DMS114 treated with DMSO at 0.1 percent for 48 hours (cell line): ENCODE measurements around the gene TERT.
"Not testable (repeated sequence)": the region's sequence is repeated elsewhere in the genome, so short reads cannot be mapped to it uniquely, and the experiment has no call there.

Source experiments
- DNase-seq: peaks from one replicate; lab custom pipeline; 2025; ENCODE audit not compliant: unreplicated experiment; lab: John Stamatoyannopoulos, UW

Gene TERT

GRCh38 chr5:1294835-1295649 is at the start of gene TERT:
TSS of gene TERT (minus strand) at chr5:1295068. CDS start at chr5:1294989, 79 bp downstream.
- peak; percentile 27 for DNase-seq

DNA sequence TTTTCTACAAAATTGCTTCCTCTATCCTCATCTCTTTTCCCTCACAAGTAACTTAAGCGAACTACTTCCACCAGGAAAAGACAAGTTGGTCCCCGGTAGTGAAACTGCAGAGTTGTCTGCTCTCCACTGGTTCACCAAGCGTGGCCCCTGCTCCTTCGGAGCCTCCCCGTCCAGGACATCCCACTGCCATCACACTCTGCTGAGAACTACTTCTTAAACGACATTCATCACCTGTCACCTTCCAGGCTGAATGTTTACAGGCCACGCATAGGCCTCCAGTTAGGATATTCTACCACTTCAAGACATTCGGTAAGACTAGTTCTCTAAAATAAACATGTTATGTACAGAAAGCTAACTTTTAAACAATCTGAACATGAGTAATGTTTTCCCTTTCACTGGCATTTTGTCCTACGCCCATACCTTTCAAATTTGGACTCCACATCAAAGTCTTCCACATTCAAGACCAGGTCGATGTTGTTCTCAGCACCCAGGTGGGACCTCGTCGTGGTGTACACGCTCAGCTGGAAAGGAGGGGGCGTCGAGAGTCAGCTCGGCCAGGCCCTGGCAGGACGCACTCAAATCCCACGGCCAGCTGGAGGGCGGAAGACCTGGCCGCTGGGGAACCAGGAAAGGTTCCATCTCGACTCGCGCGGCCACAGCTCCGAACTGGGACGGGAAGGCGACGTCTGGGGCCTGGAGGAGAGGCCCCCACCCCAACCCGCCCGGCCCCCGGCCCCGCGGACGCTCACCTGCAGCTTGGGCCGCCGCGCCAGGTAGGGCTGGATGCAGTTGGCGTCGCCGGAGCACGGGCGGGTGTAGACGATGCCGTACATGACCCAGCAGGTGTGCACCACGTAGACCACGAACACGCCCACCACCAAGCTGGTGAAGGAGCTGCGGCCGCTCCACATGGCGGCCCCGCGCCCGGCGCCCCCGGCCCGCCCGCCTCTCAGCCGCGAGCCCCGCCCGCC is 49.3 kb upstream of the TERT start:
- no peak for DNase-seq

DNA sequence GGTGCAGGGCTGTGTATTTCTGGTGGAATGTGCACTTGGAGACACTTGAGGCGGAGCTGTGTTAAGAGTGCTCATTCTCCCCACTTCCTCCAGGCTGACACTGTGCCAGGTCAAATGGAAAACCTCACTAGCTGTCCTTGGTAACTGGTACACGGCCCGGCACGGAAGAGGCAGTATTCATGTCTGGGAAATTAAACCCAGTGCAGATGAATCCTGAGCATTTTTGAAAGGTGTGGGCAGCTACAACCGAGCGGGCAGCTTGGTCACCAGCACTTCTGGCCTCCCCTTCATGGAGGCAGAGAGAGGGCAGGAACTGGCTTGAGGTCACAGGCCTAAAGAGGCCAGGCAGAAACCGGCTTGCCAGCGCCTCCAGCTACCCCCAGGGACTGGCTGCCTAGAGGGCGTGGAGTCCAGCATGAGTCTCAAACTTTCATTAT is 48.5 kb upstream of the TERT start:
- no peak for DNase-seq

DNA sequence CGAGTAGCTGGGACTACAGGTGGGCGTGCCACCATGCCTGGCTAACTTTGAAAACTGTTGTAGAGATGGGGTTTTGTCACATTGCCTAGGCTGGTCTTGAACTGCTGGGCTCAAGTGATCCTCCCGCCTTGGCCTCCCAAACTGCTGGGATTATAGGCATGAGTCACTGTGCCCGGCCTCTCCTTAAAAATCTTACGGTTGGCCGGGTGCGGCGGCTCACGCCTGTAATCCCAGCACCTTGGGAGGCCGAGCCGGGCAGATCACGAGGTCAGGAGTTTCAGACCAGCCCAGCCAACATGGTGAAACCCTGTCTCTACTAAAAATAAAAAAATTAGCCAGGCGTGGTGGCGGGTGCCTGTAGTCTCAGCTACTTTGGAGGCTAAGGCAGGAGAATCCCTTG is 47.8 kb upstream of the TERT start:
- not testable (repeated sequence) for DNase-seq

DNA sequence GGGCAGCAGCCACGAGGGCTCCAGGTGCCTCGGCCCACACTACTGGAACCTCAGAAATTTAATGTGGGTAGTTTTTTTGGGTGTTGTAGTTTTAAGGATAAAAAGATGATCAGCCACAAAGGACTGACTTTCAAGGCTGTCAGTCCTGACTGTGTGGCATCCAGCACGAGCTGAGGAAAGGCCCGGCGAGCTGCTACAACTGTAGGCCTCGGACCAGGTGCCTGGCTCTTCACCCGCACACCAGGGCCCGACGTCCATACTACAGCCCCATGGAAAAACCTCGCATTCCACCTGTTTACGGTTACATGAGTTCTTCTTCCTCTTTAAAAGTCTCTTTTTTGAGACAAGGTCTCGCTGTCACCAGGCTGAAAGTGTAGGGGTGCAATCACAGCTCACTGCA is 47.4 kb upstream of the TERT start:
- DNase-seq: no peak

GRCh38 chr5:1341863-1342262 is 47.0 kb upstream of the TERT start:
- no peak for DNase-seq

DNA sequence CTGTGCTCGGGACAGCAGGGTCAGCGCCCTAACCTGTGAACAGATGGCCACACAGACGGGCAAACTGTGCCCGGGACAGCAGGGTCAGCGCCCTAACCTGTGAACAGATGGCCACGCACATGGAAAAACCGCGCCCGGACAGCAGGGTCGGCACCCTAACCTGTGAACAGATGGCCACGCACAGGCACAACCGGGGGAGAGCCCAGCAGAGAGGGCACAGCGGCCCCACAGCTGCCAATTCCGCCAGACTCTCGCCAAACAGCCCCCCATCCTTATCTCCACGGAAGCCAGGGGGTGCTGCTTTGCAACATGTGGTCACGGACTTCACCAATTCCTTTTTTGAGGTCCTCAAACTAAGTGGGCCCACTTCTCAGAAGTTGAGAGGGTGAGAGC is 44.9 kb upstream of the TERT start:
- DNase-seq: not testable (repeated sequence)

DNA sequence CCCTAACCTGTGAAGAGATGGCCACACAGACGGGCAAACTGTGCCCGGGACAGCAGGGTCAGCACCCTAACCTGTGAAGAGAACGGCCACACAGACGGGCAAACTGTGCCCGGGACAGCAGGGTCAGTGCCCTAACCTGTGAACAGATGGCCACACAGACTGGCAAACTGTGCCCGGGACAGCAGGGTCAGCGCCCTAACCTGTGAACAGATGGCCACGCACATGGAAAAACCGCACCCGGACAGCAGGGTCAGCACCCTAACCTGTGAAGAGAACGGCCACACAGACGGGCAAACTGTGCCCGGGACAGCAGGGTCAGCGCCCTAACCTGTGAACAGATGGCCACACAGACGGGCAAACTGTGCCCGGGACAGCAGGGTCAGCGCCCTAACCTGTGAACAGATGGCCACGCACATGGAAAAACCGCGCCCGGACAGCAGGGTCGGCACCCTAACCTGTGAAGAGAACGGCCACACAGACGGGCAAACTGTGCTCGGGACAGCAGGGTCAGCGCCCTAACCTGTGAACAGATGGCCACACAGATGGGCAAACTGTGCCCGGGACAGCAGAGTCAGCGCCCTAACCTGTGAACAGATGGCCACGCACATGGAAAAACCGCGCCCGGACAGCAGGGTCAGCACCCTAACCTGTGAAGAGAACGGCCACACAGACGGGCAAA is 44.4 kb upstream of the TERT start:
- not testable (repeated sequence) for DNase-seq

DNA sequence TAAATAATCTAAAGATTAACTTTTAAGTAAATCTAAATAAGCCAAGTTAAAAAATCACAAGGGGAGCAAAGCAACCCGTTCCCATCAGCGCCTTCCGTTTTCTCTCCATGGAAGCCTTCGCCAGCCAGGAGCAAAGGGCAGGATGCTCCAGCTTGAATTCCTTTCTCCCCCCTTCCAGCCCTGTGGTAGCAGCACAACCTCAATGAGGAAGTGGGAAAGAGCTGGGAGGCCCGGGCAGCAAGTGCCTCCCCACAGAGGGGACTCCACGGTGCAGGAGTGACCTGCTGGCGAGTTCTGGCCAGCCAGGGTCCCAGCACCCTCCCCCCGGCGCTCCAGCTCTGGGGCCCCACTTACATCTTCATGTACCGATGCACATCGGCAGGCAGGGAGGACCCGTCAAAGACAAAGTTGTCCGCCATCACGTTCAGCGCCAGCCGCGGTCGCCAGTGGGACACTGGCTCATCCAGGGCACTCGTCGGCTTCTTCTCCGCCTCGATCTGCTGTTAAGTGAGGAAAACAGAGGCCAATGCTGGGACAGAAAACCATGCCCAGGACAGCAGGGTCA is 43.7 kb upstream of the TERT start:
- DNase-seq: no peak

DNA sequence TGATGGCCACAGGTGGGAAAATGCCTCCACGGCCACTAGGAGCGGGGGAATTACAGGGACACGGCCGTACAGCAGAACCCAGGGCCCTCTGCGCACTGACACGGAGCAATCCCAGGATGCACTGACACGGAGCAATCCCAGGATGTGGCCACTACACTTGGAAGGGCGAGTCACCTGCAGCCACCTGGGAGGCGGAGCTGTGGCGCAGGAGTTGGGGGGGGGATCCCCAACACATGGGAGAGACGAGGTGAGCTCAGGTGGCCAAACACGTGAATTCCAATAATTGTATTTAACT is 43.3 kb upstream of the TERT start:
- no peak for DNase-seq

DNA sequence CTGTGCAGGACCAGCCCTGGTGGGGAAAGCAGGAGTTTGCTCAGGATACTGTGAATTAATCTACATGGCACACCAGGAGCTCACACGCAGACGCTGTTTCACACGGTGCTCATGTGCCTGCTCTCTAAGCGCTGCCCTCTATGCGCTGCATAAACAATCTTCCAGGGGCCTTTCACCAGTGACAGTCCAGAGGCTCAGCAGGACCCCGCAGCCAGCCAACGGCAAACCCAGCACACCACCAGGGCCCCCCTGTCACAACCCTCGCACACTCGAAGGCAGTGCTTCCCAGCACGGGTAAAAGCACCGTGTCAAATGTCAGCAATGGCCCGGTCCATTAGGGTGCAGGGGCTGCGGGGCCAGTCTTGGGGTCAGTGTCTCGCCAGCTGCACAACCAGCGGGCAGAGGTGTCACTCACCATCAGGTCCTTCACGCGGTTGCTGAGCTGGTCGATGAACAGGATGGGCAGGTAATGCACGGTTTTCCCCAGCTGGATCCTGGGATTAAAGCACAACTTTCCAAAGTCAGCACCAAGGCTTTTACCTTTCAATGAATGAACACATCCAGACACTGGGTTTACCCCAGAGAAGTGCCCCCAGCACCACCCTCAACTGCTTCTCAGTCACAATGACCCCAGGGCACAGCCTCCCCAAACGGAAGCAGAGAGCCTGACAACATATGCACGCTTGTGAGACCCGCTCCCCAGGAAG is 42.8 kb upstream of the TERT start:
- DNase-seq: no peak

DNA sequence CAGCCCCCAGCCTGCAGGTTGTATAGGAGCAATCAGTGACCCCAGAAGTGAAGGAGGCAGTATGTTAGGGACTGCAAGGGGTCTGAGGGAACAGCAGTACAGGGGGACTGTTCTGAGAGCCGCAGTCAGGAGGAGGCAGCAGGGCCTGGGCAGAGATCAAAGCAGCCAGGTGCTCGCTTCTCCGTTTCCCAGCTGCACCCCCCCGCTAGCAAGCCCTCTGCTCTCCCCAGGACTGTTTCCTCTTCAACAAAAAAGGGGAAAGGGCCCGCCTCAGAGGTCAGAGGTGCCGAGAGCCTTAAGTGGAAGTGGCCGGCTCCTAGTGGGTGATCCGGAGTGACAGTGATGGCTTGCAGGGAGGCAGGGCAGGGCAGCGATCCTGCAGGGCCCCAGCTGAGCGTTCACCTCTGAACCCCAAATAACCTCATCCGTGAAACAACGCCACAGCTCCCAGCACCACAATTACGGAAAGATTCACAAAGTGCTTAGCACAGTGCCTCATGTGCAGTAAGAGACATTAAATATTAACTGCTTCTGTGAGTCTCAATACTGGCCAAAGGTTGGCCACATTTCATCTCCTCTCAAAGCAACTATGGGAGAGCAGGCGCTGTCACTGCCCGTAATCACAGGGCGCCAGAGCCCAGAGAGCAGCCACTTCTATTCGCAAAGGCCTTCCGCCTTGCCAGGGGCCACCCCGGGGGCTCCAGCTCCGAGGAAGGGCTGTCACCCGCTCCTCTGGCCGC is 42.1 kb upstream of the TERT start:
- DNase-seq: no peak

DNA sequence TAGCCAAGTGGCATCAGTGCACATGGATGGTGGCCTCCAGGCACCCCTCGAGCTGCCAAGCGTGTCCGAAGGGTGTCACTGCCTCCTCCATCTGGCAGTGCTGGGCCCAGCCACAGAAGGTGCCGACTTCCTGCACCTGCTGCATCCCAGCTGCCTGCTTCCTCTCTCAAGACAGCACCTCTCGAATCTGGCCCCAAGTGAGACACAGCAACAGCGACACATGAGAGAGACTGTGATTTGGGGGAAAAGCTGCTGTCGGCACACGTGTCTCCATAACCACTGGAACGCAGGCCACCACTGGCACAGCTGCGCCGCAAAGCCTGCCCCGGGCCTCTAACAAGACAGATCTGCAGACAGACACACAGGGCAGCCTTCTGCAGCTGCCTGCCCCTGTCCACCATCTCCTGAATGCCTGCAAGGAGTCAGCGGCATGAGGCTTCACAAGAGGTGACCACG is 41.3 kb upstream of the TERT start:
- no peak for DNase-seq

GRCh38 chr5:1335540-1336095 is 40.8 kb upstream of the TERT start:
- DNase-seq: no peak

GRCh38 chr5:1334831-1335539 is 40.1 kb upstream of the TERT start:
- DNase-seq: no peak

- DNase-seq: no peak
Measured at GRCh38 chr5:1333986-1334385, 39.1 kb upstream of the TERT start.

DNA sequence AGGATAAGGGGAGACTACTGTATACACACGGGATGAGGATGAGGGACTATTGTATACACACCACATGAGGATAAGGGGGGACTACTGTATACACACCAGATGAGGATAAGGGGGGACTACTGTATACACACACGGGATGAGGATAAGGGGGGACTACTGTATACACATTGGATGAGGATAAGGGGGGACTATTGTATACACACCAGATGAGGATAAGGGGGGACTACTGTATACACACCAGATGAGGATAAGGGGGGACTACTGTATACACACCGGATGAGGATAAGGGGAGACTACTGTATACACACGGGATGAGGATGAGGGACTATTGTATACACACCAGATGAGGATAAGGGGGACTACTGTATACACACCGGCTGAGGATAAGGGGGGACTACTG is 38.4 kb upstream of the TERT start:
- not testable (repeated sequence) for DNase-seq

DNA sequence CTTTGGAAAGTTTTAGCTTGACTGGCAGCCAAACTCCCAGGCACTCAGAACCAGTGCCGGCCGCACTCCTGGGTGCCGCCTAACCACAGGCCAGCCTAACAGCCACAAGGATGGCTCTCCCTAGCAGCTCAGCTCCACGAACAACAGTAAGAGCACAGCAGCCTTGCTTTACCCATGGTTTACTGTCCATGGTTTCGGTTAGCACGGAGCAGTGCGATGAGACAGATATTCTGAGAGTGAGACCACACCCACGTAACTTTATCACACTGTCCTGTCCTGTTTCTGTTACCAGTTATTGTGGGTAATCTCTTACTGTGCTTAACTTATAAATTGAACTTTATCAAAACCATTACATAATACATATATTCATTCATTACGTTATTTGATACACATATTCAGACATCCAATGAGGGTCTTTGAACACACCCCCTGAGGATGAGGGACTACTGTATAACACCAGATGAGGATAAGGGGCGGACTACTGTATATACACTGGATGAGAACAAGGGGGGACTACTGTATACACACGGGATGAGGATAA is 37.7 kb upstream of the TERT start:
- DNase-seq: no peak
